NCI-H2107 treated with DMSO at 0.1 percent for 48 hours (cell line): ENCODE measurements around the gene EYA3.

Source experiments
- DNase-seq: peaks from one replicate; lab custom pipeline; 2025; ENCODE audit not compliant: unreplicated experiment; lab: John Stamatoyannopoulos, UW

The EYA3 gene

DNA sequence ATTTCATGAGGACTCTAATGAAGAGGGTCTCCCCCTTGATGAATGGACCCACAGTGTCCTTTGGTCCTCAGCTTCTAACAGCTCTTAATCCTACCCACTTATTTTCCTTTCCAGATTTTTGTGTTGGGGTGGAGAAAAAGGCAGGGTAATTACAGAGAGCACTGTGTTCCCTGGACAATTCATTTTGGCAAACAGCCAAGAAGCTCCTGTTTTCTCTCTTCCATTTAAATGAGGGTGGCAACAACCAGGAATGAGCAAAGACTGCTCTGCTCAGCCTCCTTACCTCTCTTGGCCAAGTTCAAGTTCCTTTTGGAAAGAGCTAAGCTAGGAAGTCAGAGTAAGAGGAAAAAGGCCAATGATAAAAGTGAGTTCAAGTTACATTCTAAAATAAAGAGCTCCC, 116.7 kb downstream of the EYA3 start:
- DNase-seq, result peak; percentile 43

GRCh38 chr1:27970401-27970800, 118.0 kb downstream of the EYA3 start:
- DNase-seq, result no peak

DNA sequence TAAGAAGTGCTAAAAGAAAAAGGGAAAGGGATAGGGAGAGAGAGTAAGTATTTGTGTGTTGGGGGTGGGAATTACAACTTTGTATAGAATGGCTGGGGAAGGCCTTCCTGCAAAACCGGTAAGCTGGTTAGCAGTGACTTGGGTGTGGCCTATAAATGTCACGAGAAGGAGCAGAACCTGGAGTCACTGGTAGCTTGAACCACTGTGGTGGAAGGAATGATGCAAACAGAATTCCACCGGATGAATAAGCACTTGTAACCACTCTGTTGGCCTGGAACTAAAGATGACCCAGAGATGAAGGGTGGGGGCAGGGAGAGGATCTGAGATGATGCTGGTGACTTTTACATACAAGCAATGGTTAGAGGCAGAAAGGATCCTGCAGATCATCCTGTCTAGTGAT, 119.7 kb downstream of the EYA3 start:
- DNase-seq, result no peak

GRCh38 chr1:27967884-27968466, 120.4 kb downstream of the EYA3 start:
- no peak for DNase-seq

DNA sequence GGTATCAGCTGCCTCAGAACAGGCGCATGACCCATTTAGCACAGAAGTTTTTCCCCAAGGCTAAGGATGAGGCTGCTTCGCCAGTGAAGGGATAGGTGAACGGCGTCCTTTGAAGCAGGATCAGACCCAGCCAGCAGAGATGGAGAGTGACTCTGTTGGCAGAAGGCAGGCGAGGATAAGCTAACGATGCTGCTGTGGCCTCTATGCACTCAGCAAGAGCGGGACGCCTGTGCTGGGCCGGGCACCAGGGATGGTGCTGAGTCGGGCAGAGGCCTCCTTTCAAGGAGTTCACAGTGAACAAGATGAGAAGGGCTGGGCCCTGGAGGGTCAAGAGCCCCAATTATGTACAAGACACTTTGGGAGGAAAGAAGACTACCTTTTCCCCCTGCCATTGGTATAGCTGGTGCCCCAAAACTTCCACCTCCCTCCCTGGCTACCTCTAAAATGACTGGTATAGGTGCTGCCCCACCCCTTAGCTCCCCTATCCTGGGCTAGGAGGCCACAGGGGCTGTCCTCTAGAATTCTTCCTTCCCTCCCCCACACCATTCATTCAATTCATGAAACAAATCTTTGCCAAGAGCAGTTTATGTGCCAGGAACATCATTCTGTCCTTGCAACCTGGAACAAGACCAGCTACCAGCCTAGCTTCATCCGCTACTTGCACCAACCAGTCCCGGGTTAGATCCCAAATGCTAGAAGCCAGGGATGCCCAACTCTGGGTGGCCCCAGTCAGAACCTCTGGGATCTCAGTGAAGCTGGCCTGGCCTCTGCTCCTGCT, 121.1 kb downstream of the EYA3 start:
- no peak for DNase-seq

DNA sequence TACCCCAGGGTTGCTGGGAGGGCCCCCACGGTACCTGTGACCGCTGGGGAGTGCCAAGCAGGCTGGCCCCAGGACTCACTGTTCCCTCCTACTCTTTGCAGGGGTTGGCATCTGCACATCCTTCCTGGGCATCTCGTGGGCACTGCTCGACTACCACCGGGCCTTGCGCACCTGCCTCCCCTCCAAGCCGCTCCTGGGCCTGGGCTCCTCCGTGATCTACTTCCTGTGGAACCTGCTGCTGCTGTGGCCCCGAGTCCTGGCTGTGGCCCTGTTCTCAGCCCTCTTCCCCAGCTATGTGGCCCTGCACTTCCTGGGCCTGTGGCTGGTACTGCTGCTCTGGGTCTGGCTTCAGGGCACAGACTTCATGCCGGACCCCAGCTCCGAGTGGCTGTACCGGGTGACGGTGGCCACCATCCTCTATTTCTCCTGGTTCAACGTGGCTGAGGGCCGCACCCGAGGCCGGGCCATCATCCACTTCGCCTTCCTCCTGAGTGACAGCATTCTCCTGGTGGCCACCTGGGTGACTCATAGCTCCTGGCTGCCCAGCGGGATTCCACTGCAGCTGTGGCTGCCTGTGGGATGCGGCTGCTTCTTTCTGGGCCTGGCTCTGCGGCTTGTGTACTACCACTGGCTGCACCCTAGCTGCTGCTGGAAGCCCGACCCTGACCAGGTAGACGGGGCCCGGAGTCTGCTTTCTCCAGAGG, 121.9 kb downstream of the EYA3 start:
- DNase-seq, result no peak

- DNase-seq, result no peak
Observed at GRCh38 chr1:27963393-27963792, 125.0 kb downstream of the EYA3 start.

- no peak for DNase-seq
Observed at GRCh38 chr1:27961646-27962221, 126.7 kb downstream of the EYA3 start.

GRCh38 chr1:27960762-27961645, 127.4 kb downstream of the EYA3 start:
- DNase-seq, result no peak

DNA sequence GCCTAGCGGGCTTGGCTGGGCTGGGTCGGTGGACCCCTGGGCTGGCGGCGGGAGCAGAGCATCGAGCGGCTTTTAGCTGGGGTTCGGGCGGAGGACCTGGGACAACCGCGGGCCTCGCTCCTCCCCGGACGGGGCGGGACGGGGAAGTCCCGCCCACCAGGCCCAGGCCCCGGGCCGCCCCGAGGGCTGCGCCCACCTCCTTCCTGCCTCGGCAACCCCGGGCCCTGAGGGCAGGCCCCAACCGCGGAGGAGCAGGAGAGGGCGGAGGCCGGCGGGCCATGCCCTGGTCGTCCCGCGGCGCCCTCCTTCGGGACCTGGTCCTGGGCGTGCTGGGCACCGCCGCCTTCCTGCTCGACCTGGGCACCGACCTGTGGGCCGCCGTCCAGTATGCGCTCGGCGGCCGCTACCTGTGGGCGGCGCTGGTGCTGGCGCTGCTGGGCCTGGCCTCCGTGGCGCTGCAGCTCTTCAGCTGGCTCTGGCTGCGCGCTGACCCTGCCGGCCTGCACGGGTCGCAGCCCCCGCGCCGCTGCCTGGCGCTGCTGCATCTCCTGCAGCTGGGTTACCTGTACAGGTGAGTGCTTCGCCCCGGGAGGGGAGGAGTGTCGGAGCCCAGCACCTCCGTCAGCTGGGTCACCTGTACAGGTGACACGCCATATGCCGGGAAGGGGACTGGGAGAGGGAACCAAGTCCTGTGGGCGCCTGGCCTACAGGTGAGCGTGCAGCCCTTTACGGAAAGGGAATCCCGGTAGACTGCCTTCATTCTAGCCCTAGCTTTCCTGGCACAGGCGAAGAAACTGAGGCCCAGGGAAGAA, 128.4 kb downstream of the EYA3 start, which contains the start of gene XKR8:
Gene XKR8 (plus strand): TSS at position 182 of the 812 bp plus-strand sequence. CDS start 97 bp downstream, at position 279.
- DNase-seq, result peak; percentile 30

DNA sequence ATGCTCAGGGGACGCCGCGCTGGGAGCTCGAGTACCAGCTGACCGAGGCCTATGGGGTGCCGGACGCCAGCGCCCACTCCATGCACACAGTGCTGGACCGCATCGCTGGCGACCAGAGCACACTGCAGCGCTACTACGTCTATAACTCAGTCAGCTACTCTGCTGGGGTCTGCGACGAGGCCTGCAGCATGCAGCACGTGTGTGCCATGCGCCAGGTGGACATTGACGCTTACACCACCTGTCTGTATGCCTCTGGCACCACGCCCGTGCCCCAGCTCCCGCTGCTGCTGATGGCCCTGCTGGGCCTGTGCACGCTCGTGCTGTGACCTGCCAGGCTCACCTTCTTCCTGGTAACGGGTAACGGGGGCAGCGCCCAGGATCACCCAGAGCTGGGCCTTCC, 129.9 kb downstream of the EYA3 start:
- DNase-seq, result no peak

DNA sequence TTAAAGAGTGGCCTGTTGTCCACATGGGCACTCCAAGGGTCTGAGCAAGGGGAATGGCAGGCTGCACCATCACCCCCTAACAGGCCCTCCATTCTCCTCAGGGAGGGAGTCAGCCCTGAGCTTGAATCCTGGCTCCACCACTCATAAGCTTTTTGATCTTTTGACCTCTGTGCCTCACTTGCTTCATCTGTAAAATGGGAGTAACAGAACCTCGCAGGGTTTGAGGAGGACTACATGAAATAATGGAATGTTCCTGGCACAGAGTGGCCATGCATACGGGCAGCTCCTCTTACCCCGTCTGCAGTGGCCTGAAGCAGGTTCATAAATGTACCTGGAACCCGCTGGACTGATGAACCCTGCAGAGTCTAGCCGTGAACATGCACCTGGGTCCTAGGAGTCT, 130.8 kb downstream of the EYA3 start:
- DNase-seq, result no peak

DNA sequence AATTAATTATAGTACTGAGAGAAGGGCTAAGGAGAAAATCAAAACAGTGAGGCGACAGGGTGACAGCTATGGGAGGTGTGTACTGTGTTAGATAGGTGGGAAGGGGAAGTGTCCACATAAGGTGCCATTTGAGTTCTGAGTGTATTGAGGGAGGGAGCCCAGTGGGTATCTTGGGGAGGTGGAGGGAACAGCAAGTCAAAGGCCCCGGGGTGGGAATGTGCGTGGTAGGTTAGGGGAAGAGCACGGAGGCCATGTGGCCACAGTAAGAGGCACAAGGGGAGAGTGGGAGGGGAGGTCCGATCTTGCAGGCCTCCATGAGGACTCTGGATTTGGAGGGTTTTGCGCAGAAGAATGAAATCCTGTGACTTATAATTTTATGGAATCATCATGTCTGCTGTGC, 131.6 kb downstream of the EYA3 start:
- DNase-seq, result no peak

- DNase-seq, result no peak
Observed at GRCh38 chr1:27955076-27955475, 133.3 kb downstream of the EYA3 start.

- no peak for DNase-seq
Observed at GRCh38 chr1:27954186-27954585, 134.2 kb downstream of the EYA3 start.

GRCh38 chr1:27952147-27952546, 136.3 kb downstream of the EYA3 start:
- no peak for DNase-seq

DNA sequence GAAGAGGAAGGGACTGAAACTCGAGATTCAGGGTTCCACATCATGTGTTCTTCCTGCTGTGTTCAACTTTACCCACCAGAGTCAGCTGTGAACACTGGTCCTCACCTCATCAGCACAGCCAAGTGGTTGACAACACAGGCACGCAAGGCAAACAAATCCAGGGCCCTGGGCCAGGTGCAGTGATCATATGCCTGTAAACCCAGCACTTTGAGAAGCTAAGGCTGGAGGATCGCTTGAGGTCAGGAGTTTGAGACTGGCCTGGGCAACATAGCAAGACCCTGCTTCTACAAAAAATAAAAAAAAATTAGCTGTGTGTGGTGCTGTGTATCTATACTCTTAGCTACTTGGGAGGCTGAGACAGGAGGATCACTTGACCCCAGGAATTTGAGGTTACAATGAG, 137.0 kb downstream of the EYA3 start:
- DNase-seq, result no peak

DNA sequence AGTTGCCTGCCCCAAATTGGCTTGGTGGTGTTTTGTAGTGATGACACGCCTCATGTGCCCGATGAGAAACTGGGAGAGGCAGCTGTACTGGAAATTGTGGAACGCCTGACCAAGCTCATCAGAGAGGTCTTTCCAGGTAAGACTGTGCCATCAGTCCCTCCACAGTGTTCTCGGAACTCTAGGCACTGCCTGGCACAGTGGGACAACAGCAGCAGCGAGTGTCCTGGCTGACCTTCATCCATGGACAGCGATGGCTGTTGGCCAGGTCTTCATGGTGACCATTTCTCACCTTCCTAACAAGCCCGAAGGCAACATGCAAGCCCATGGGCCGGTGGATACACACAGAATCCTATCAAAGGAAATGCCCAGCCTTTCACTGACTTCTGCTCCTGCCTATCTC, 139.4 kb downstream of the EYA3 start:
- DNase-seq, result no peak

- DNase-seq, result no peak
Observed at GRCh38 chr1:27945020-27945419, 143.4 kb downstream of the EYA3 start.
